Measurements from ENCODE around the gene EXOC6.

- TF ChIP-seq ZSCAN18 (tag by site-specific recombination; IDR thresholded peaks at IDR 0.05) (no peak), RBAK (tag by site-specific recombination; IDR thresholded peaks at IDR 0.05) (no peak), ZNF211 (tag by site-specific recombination; IDR thresholded peaks at IDR 0.05; ENCODE audit: low read depth) (no peak)
These were observed 239.5 kb downstream of the EXOC6 start for GRCh38 chr10:93087846-93088245.

All from HEK293 (cell line).